ENCODE data around the gene SNRNP70.

DNA sequence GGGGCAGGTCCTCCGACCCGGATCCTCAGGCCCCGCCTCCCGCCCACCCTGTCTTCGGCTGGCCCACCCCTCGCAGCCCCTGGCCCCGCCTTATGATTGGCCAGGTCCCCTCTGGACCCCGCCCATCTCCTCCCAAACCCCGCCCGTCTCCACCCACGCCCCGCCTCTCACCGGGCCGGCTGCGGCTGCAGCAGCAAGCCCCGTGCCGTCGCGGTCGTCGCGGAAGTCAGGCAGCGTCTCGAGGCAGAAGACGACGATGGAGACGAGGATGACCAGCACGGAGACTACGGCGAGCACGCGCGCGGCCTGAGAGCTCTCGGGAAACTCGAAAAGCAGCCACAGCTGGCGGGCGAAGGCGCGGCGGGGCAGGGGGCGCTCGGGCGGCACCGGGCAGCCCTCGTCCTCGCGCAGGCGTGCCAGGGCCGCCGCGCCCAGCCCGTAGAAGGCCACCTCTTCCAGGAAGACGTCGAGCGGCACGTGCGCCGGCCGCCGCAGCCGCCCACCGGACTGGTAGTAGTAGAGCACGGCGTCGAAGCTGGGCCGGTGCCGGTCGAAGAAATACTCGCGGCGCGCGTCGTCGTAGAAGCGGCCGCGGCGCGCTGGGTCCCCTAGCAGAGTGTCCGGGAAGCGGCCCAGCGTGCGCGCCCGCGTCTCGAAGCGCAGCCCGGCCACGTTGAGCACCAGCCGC is 13.2 kb upstream of the SNRNP70 start:
- TF ChIP-seq POLR2A (IDR thresholded peaks at IDR 0.05), result no peak
- TF ChIP-seq, protein P1, sequence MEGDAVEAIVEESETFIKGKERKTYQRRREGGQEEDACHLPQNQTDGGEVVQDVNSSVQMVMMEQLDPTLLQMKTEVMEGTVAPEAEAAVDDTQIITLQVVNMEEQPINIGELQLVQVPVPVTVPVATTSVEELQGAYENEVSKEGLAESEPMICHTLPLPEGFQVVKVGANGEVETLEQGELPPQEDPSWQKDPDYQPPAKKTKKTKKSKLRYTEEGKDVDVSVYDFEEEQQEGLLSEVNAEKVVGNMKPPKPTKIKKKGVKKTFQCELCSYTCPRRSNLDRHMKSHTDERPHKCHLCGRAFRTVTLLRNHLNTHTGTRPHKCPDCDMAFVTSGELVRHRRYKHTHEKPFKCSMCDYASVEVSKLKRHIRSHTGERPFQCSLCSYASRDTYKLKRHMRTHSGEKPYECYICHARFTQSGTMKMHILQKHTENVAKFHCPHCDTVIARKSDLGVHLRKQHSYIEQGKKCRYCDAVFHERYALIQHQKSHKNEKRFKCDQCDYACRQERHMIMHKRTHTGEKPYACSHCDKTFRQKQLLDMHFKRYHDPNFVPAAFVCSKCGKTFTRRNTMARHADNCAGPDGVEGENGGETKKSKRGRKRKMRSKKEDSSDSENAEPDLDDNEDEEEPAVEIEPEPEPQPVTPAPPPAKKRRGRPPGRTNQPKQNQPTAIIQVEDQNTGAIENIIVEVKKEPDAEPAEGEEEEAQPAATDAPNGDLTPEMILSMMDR (IDR thresholded peaks at IDR 0.05), result no peak
